Measurements from ENCODE around the gene DDX28.

- TF ChIP-seq, protein P1, sequence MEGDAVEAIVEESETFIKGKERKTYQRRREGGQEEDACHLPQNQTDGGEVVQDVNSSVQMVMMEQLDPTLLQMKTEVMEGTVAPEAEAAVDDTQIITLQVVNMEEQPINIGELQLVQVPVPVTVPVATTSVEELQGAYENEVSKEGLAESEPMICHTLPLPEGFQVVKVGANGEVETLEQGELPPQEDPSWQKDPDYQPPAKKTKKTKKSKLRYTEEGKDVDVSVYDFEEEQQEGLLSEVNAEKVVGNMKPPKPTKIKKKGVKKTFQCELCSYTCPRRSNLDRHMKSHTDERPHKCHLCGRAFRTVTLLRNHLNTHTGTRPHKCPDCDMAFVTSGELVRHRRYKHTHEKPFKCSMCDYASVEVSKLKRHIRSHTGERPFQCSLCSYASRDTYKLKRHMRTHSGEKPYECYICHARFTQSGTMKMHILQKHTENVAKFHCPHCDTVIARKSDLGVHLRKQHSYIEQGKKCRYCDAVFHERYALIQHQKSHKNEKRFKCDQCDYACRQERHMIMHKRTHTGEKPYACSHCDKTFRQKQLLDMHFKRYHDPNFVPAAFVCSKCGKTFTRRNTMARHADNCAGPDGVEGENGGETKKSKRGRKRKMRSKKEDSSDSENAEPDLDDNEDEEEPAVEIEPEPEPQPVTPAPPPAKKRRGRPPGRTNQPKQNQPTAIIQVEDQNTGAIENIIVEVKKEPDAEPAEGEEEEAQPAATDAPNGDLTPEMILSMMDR (IDR thresholded peaks at IDR 0.05): no peak
- TF ChIP-seq EHMT2 (IDR thresholded peaks at IDR 0.05; ENCODE audit: low read depth) (no peak), POLR2A (IDR thresholded peaks at IDR 0.05; ENCODE audit: low read length) (no peak), ZSCAN20 (CRISPR knock-in tag; IDR thresholded peaks at IDR 0.05) (no peak), ESRRA (IDR thresholded peaks at IDR 0.05; ENCODE audit: borderline replicate concordance, low read length) (no peak), MAFK (IDR thresholded peaks at IDR 0.05; ENCODE audit: partially characterized antibody) (no peak), BCL3 (IDR thresholded peaks at IDR 0.05) (no peak)
- TF ChIP-seq, protein P2, sequence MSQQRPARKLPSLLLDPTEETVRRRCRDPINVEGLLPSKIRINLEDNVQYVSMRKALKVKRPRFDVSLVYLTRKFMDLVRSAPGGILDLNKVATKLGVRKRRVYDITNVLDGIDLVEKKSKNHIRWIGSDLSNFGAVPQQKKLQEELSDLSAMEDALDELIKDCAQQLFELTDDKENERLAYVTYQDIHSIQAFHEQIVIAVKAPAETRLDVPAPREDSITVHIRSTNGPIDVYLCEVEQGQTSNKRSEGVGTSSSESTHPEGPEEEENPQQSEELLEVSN (IDR thresholded peaks at IDR 0.05; ENCODE audit: borderline replicate concordance, low read depth): no peak
Measured at GRCh38 chr16:68022278-68022727, 729 bp downstream of the DDX28 start.
